Gastroesophageal sphincter (tissue), 4 donors: Measurements from ENCODE around the gene PTPRD. TPM values are rescaled to one million over a fixed set of nuclear protein-coding genes. Genes with fewer than 3 reads are reported as not detected.
A peak's percentile ranks its signal among the peaks of the same experiment; 100 is the strongest.
"Not testable (repeated sequence)": the region's sequence is repeated elsewhere in the genome, so short reads cannot be mapped to it uniquely, and the experiment has no call there.

Experiments used
- ATAC-seq: fragments of 150-250 bp; one replicate; pipeline ENCODE4 v1.9.1; 2016; ENCODE audit warnings: mild to moderate bottlenecking, moderate library complexity
- H3K27ac ChIP-seq, 4 donors: fragments of 200-600 bp; sonication (generic) in 3 of 4; 1 replicate in 3 of 4; 2 replicates in 1 of 4; pipeline ENCODE4 v1.5.1; 2016 to 2019
- H3K27me3 ChIP-seq: fragments of 200-600 bp; sonication (generic); one replicate; pipeline ENCODE4 v1.5.1; 2019
- H3K36me3 ChIP-seq, 2 donors: fragments of 200-600 bp; sonication (generic); one replicate each; pipeline ENCODE4 v1.5.1; 2019; ENCODE audit warnings: control low read depth in 1 of 2
- H3K4me1 ChIP-seq, 3 donors: fragments of 200-600 bp; sonication (generic); 1 replicate in 2 of 3; 2 replicates in 1 of 3; pipeline ENCODE4 v1.5.1; 2016 to 2019; ENCODE audit warnings: control low read depth in 2 of 3
- H3K4me3 ChIP-seq, 2 donors: fragments of 200-600 bp; sonication (generic); one replicate each; pipeline ENCODE4 v1.5.1; 2019; ENCODE audit warnings: mild to moderate bottlenecking in 1 of 2, moderate library complexity in 1 of 2
- H3K9me3 ChIP-seq, 3 donors: fragments of 200-600 bp; sonication (generic); one replicate each; pipeline ENCODE4 v1.5.1; 2017 to 2019; ENCODE audit warnings: control low read depth in 2 of 3
- EP300 ChIP-seq: sonication (generic); formaldehyde crosslinking; IDR thresholded peaks from one replicate; pipeline ENCODE4 v1.6.1; 2017; ENCODE audit warnings: antibody characterized with exemption, mild to moderate bottlenecking
- POLR2A ChIP-seq, 2 donors: fragments of 450-650 bp; IDR thresholded peaks; one replicate each; pipeline ENCODE4 v1.6.1; 2017; ENCODE audit warnings: antibody characterized with exemption in 2 of 2, mild to moderate bottlenecking in 2 of 2, moderate library complexity in 1 of 2
- POLR2AphosphoS5 ChIP-seq: sonication (generic); formaldehyde crosslinking; IDR thresholded peaks from one replicate; pipeline ENCODE4 v1.6.1; 2017; ENCODE audit warnings: antibody characterized with exemption
- WGBS, 2 donors: methylation state at CpG; one replicate each; pipeline ENCODE4 v1.1.5; 2018; ENCODE audit warnings: low coverage in 1 of 2; 5-methylcytosine and 5-hydroxymethylcytosine counted together
- total RNA-seq, 4 donors: library from RNA; depleted of rRNA; stranded (reverse); fragments of >200 nt; gene quantifications; one replicate each; pipeline ENCODE4 v1.1.0, GENCODE V29; 2016
- TF ChIP-seq, protein P1 (sequence below), 4 experiments: fragments of 200-600 bp in 2 of 4; fragments of 450-650 bp in 2 of 4; sonication (generic) in 1 of 4; IDR thresholded peaks; one replicate each; pipeline ENCODE4 v1.5.1; 2017 to 2019; ENCODE audit warnings: antibody characterized with exemption in 4 of 4, mild to moderate bottlenecking in 2 of 4, moderate library complexity in 2 of 4

Gene PTPRD
- total RNA-seq, 4 donors from 2014 or later: 3.5 to 53.9 (median 15.8) TPM

- Histone ChIP-seq H3K36me3 (no peaks in the 10 kb centered on the region), H3K4me3 (no peak overlapping the region), H3K27me3 (no peaks in the 10 kb centered on the region), H3K27ac (no peak overlapping the region), H3K4me1 (no peaks in the 10 kb centered on the region), H3K9me3 (no peaks in the 10 kb centered on the region)
- TF ChIP-seq POLR2AphosphoS5: no peak
- no peak for TF ChIP-seq POLR2A (IDR thresholded peaks at IDR 0.05)
- no peak for TF ChIP-seq EP300
- TF ChIP-seq, protein P1, sequence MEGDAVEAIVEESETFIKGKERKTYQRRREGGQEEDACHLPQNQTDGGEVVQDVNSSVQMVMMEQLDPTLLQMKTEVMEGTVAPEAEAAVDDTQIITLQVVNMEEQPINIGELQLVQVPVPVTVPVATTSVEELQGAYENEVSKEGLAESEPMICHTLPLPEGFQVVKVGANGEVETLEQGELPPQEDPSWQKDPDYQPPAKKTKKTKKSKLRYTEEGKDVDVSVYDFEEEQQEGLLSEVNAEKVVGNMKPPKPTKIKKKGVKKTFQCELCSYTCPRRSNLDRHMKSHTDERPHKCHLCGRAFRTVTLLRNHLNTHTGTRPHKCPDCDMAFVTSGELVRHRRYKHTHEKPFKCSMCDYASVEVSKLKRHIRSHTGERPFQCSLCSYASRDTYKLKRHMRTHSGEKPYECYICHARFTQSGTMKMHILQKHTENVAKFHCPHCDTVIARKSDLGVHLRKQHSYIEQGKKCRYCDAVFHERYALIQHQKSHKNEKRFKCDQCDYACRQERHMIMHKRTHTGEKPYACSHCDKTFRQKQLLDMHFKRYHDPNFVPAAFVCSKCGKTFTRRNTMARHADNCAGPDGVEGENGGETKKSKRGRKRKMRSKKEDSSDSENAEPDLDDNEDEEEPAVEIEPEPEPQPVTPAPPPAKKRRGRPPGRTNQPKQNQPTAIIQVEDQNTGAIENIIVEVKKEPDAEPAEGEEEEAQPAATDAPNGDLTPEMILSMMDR (IDR thresholded peaks at IDR 0.05): no peak
- ATAC-seq: no peak
- 31 to 47% methylated on average over 4 of the region's 4 CpGs for WGBS, 2 donors
These were observed 662.8 kb downstream of the PTPRD start for GRCh38 chr9:9949978-9950377.

- H3K27ac ChIP-seq: no peak overlapping the region
- no peaks in the 10 kb centered on the region for H3K36me3 ChIP-seq
- no peaks in the 10 kb centered on the region for H3K27me3 ChIP-seq
- TF ChIP-seq POLR2A (IDR thresholded peaks at IDR 0.05): no peak
- no peak for TF ChIP-seq POLR2AphosphoS5
- no peak for TF ChIP-seq EP300
- TF ChIP-seq, protein P1 (IDR thresholded peaks at IDR 0.05): no peak
- 68 to 72% methylated on average over 4 of the region's 4 CpGs for WGBS, 2 donors
- no peak overlapping the region for H3K4me3 ChIP-seq
- no peak for ATAC-seq
- H3K4me1 ChIP-seq: no peaks in the 10 kb centered on the region
- H3K9me3 ChIP-seq: no peaks in the 10 kb centered on the region
These were observed 663.4 kb downstream of the PTPRD start for GRCh38 chr9:9949368-9949767.

GRCh38 chr9:9945966-9946365 lies 666.8 kb downstream of the PTPRD start:
- Histone ChIP-seq H3K4me1 (no peaks in the 10 kb centered on the region), H3K9me3 (no peaks in the 10 kb centered on the region), H3K27ac (no peak overlapping the region), H3K4me3 (no peak overlapping the region), H3K27me3 (no peaks in the 10 kb centered on the region), H3K36me3 (no peaks in the 10 kb centered on the region)
- no peak for ATAC-seq
- TF ChIP-seq EP300 (no peak), POLR2AphosphoS5 (no peak), POLR2A (IDR thresholded peaks at IDR 0.05) (no peak)

GRCh38 chr9:9942764-9943424 lies 669.9 kb downstream of the PTPRD start:
- no peak overlapping the region for H3K27ac ChIP-seq
- WGBS, 2 donors: 20 to 23% methylated on average over 5 of the region's 5 CpGs
- H3K36me3 ChIP-seq: no peaks in the 10 kb centered on the region
- no peak overlapping the region for H3K4me3 ChIP-seq
- ATAC-seq: no peak
- H3K9me3 ChIP-seq: no peaks in the 10 kb centered on the region
- TF ChIP-seq POLR2AphosphoS5: no peak
- TF ChIP-seq, protein P1 (IDR thresholded peaks at IDR 0.05): peak; percentile 66 to 86 (median 75)
- H3K27me3 ChIP-seq: no peaks in the 10 kb centered on the region
- no peaks in the 10 kb centered on the region for H3K4me1 ChIP-seq

- Histone ChIP-seq H3K4me3 (no peak overlapping the region), H3K27ac (no peak overlapping the region), H3K36me3 (no peaks in the 10 kb centered on the region), H3K27me3 (no peaks in the 10 kb centered on the region), H3K9me3 (no peaks in the 10 kb centered on the region), H3K4me1 (no peaks in the 10 kb centered on the region)
- TF ChIP-seq, protein P1 (IDR thresholded peaks at IDR 0.05): no peak
- TF ChIP-seq POLR2AphosphoS5 (no peak), EP300 (no peak), POLR2A (IDR thresholded peaks at IDR 0.05) (no peak)
- ATAC-seq: no peak
- 75 to 79% methylated on average over 4 of the region's 4 CpGs for WGBS, 2 donors
These were observed 674.4 kb downstream of the PTPRD start for GRCh38 chr9:9938432-9938831.

GRCh38 chr9:9931464-9931863 lies 681.3 kb downstream of the PTPRD start:
- not testable (repeated sequence) for ATAC-seq, H3K9me3 ChIP-seq, H3K4me1 ChIP-seq, H3K4me3 ChIP-seq, H3K36me3 ChIP-seq, H3K27me3 ChIP-seq, H3K27ac ChIP-seq
- WGBS, 2 donors: no CpG with 5 or more reads among the region's 16 CpGs
